ENCODE results near the gene CLEC3A.
"Not testable (repeated sequence)": the region's sequence is repeated elsewhere in the genome, so short reads cannot be mapped to it uniquely, and the experiment has no call there.

The CLEC3A gene

GRCh38 chr16:78034530-78034929 lies 12.2 kb downstream of the CLEC3A start:
- no peak for DNase-seq

DNA sequence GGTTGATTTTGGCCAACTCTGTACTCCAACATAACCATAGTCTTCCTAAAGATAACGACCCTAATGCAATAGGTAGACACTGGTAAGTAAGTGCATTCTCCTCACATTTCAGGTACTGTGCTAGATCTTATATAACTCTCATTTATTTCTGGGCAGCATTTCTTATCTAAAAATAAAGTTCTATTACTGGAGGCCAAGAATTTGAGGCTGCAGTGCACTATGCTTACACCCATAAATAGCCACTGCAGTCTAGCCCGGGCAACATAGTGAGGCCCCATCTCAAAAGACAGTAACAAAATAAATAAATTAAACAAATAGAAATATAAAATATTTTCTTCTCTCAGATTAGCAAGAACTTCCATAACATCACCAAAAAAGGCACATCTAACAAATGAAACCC lies 12.7 kb downstream of the CLEC3A start:
- DNase-seq, result no peak

DNA sequence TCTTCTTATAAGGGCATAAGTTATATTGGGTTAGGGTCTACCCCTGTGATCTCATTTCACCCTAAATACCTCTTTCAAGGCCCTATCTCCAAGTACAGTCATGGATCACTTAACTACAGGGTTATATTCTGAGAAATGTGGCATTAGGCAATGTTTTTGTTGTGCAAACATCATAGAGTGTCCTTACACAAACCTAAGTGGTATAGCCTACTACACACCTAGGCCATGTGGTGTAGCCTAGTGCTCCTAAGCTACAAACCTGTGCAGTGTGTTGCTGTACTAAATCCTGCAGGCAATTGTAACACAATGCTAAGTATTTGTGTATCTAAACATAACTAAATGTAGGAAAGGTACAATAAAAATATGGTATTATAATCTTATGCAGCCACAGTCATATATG lies 18.0 kb downstream of the CLEC3A start:
- no peak for DNase-seq

- peak; percentile 40 to 68 (median 41) for DNase-seq
Measured at GRCh38 chr16:78045865-78046581, 23.7 kb downstream of the CLEC3A start.

DNA sequence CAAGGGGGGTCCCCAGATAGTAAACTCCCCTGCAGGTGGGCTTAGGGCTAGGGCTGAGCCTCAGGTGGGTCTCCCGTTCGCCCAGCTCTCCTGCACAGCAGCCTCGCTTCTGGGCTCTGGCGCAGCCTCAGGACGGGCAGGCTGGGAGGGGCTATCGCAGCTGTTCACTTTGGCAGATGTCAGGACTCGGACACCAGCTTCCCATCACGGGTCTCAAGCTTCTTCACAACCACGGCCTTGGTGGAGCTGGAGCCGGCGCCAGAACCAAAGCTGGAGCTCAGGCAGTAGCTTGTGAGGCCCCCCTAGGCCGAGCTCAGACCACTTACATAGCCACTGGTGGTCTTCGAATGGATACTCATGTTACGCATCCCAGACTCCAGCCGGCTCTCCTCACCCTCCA lies 26.0 kb downstream of the CLEC3A start:
- DNase-seq, result no peak

DNA sequence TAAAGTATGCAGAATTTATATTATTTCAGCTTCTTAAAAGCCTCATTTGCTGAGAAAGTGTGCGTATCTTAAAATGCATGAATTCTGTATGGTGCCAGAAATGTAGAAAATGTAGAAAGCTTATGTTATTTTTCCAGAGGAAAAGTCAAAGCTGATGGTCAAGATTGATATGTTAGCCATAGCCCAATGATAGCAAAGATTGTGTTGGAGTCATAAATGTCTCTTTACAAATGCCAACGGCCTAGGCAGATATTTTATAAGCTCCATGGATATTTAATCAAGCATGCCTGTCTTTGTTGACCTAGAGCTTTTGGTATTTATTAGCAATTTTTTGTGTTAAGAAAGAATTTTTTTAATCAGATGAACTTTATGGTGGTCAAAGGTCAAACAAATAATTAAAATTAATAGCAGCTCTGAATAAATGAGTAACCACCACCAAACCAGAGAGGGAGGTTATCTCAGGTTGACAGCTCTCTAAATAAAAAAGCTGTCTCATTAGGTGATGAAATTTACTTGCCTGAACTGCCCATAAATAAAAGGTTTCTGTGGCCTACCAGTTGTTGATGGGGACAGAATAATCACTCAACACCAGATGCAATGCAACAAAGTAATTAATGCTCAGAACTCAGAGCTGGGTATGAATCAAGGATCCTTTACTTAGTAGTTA lies 28.5 kb downstream of the CLEC3A start:
- DNase-seq, result no peak

GRCh38 chr16:78057803-78058564 lies 35.6 kb downstream of the CLEC3A start:
- no peak for DNase-seq

- not testable (repeated sequence) for DNase-seq
Measured at GRCh38 chr16:78059806-78060205, 37.5 kb downstream of the CLEC3A start.

DNA sequence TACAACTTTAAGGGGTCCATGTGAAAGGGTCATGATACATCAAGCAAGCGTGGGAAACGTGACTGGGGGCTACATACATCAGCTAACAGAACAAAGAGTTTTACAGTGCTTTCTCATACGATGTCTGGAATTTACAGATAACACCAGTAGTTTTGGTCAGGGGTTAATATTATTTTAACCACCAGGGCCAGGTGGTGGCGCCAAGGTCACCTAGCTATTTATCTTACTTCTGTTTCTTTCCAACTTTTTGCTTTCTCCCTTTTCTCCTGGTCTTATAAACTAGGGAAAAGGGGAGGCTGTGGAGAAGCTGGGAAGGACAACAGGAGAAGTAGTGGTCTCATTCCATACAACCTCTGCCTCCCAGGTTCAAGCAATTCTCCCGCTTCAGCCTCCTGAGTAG lies 37.9 kb downstream of the CLEC3A start:
- no peak for DNase-seq

DNA sequence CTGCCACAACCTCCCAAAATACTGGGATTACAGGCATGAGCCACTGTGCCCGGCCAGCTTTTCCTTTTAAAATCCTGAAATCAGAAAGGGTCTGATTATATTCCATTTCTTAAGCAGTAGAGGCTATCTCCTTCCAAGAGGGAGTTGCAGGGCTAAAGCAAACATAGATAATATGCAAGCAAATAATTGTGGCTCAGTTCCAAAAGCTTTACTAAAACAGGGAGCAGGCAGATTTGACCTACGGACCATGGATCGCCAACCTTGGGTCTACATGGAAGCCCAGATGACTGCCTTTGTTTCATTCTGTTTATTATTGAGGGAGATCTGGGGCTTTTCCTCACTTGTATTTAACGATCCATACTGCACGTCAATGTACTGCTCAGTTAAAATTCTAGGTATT lies 38.5 kb downstream of the CLEC3A start:
- DNase-seq, result no peak

- no peak for DNase-seq
Measured at GRCh38 chr16:78065319-78065718, 43.0 kb downstream of the CLEC3A start.

- DNase-seq, result no peak
Measured at GRCh38 chr16:78069913-78070312, 47.6 kb downstream of the CLEC3A start.

DNA sequence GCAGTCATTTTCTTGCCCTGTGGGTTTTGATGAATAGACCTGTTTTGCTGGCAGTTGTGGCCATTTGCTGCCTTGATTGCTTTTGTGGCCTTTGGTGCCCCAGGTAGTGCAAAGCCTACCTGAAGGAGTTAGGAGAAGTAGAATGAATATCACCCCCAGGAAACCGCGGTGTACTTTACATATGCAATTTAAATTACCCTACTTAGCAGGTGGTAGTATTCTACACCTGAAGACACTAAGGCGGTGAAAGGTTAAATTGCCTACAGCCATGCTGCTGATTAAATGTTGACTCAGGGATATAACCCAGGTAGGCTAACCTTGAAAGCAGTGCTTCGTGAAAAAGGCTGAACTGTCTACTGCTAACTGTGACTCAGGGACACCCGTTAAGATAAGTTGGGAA lies 49.9 kb downstream of the CLEC3A start:
- DNase-seq, result no peak

- no peak for DNase-seq
Measured at GRCh38 chr16:78075800-78076199, 53.5 kb downstream of the CLEC3A start.

- no peak for DNase-seq
Measured at GRCh38 chr16:78081341-78081740, 59.0 kb downstream of the CLEC3A start.
